Neural progenitor cell (in vitro differentiated cells): ENCODE results near the gene RGS7. TPM values are rescaled to one million over a fixed set of nuclear protein-coding genes. Genes with fewer than 3 reads are reported as not detected.

Experiments used
- DNase-seq: peaks from one replicate; pipeline ENCODE4 v3.0.0-alpha.2; 2016; ENCODE audit warnings: low spot score
- H2AFZ ChIP-seq: fragments of 200-600 bp; sonication (generic); replicated peaks from 2 replicates; pipeline ENCODE4 v1.6.1; 2016; ENCODE audit warnings: antibody characterized with exemption
- H3F3A ChIP-seq: fragments of 200-600 bp; sonication (generic); 2 replicates; pipeline ENCODE4 v1.6.1; 2016; ENCODE audit warnings: antibody characterized with exemption, low read depth
- H3K27ac ChIP-seq: fragments of 200-600 bp; sonication (generic); 2 replicates; pipeline ENCODE4 v1.5.1; 2016; ENCODE audit warnings: mild to moderate bottlenecking
- H3K27me3 ChIP-seq: fragments of 200-600 bp; sonication (generic); 2 replicates; pipeline ENCODE4 v1.6.1; 2016; ENCODE audit warnings: mild to moderate bottlenecking, moderate library complexity
- H3K36me3 ChIP-seq: fragments of 200-600 bp; sonication (generic); 2 replicates; pipeline ENCODE4 v1.5.1; 2016
- H3K4me1 ChIP-seq: fragments of 200-600 bp; sonication (generic); 2 replicates; pipeline ENCODE4 v1.6.1; 2016; ENCODE audit warnings: mixed run types
- H3K4me2 ChIP-seq: fragments of 200-600 bp; sonication (generic); 2 replicates; pipeline ENCODE4 v1.6.1; 2016
- H3K4me3 ChIP-seq: fragments of 200-600 bp; sonication (generic); 2 replicates; pipeline ENCODE4 v1.5.1; 2016
- H3K79me2 ChIP-seq: fragments of 200-600 bp; sonication (generic); 2 replicates; pipeline ENCODE4 v1.6.1; 2016; ENCODE audit warnings: low read depth
- H3K9ac ChIP-seq: fragments of 200-600 bp; sonication (generic); 2 replicates; pipeline ENCODE4 v1.6.1; 2016
- H3K9me3 ChIP-seq: fragments of 200-600 bp; sonication (generic); 2 replicates; pipeline ENCODE4 v1.5.1; 2016; ENCODE audit warnings: low read depth
- H4K20me1 ChIP-seq: fragments of 200-600 bp; sonication (generic); 2 replicates; pipeline ENCODE4 v1.6.1; 2016; ENCODE audit warnings: low read depth
- H3K27ac Mint-ChIP-seq: 3 replicates; pipeline ENCODE4 v1.8.0; 2021; ENCODE audit warnings: mixed read lengths
- H3K27me3 Mint-ChIP-seq: 2 replicates; pipeline ENCODE4 v1.8.0; 2022; ENCODE audit warnings: low read depth, mild to moderate bottlenecking, inconsistent platforms, moderate library complexity, mixed read lengths; ENCODE audit not compliant: insufficient read depth
- H3K36me3 Mint-ChIP-seq: 3 replicates; pipeline ENCODE4 v1.8.0; 2021; ENCODE audit warnings: mixed read lengths
- H3K4me1 Mint-ChIP-seq: 3 replicates; pipeline ENCODE4 v1.8.0; 2021; ENCODE audit warnings: mixed read lengths
- H3K4me3 Mint-ChIP-seq: 3 replicates; pipeline ENCODE4 v1.8.0; 2021; ENCODE audit warnings: mild to moderate bottlenecking, moderate library complexity, mixed read lengths
- H3K9me3 Mint-ChIP-seq: 3 replicates; pipeline ENCODE4 v1.8.0; 2020; ENCODE audit warnings: mixed read lengths
- CTCF ChIP-seq: fragments of 200-600 bp; sonication (generic); IDR thresholded peaks from 2 replicates; pipeline ENCODE4 v1.5.1; 2017; ENCODE audit warnings: antibody characterized with exemption, mild to moderate bottlenecking
- EZH2 ChIP-seq: fragments of 200-600 bp; sonication (generic); IDR thresholded peaks from 2 replicates; pipeline ENCODE4 v1.6.1; 2017; ENCODE audit warnings: antibody characterized with exemption, mild to moderate bottlenecking, moderate library complexity
- EZH2phosphoT487 ChIP-seq: fragments of 200-600 bp; sonication (generic); IDR thresholded peaks from 2 replicates; pipeline ENCODE4 v1.6.1; 2017; ENCODE audit warnings: antibody characterized with exemption
- total RNA-seq: library from RNA; depleted of rRNA; stranded (reverse); fragments of >200 nt; gene quantifications from 2 replicates; pipeline ENCODE4 v1.2.3, GENCODE V29; 2015; ENCODE audit warnings: low replicate concordance

RGS7 gene
- total RNA-seq, 1 donor from 2014 or later = not detected

- no peaks in the 10 kb centered on the region for H3K36me3 Mint-ChIP-seq
- TF ChIP-seq EZH2 (no peak), CTCF (no peak), EZH2phosphoT487 (no peak)
- H3K27me3 ChIP-seq = no peaks in the 10 kb centered on the region
These were observed 40.6 kb downstream of the RGS7 start for GRCh38 chr1:241316372-241316771.

GRCh38 chr1:241311056-241311746, 45.8 kb downstream of the RGS7 start:
- Mint-ChIP-seq H3K36me3 (no peaks in the 10 kb centered on the region), H3K4me3 (no peak overlapping the region), H3K27me3 (no peaks in the 10 kb centered on the region), H3K4me1 (peaks cover 6% of the 10 kb centered on the region), H3K27ac (no peak overlapping the region), H3K9me3 (no peaks in the 10 kb centered on the region)
- Histone ChIP-seq H3K79me2 (no peaks in the 10 kb centered on the region), H3F3A (no peaks in the 10 kb centered on the region), H3K4me2 (no peak overlapping the region), H3K9me3 (no peaks in the 10 kb centered on the region), H3K36me3 (no peaks in the 10 kb centered on the region), H2AFZ (peak overlapping the region; percentile 45), H3K27ac (no peak overlapping the region), H3K4me3 (no peak overlapping the region), H3K9ac (no peak overlapping the region), H3K4me1 (no peaks in the 10 kb centered on the region), H3K27me3 (no peaks in the 10 kb centered on the region), H4K20me1 (no peaks in the 10 kb centered on the region)
- DNase-seq = no peak
- TF ChIP-seq EZH2 = no peak
- TF ChIP-seq CTCF = no peak
- no peak for TF ChIP-seq EZH2phosphoT487

More at GRCh38 chr1:241316372-241316771, 40.6 kb downstream of the RGS7 start:
- Histone ChIP-seq H3K9ac (no peak overlapping the region), H2AFZ (no peak overlapping the region), H3K79me2 (no peaks in the 10 kb centered on the region), H3K27ac (no peak overlapping the region), H3K4me3 (no peak overlapping the region), H3K4me2 (no peak overlapping the region), H3F3A (no peaks in the 10 kb centered on the region), H3K9me3 (no peaks in the 10 kb centered on the region), H3K36me3 (no peaks in the 10 kb centered on the region), H3K4me1 (no peaks in the 10 kb centered on the region), H4K20me1 (no peaks in the 10 kb centered on the region)
- no peaks in the 10 kb centered on the region for H3K4me1 Mint-ChIP-seq
- no peaks in the 10 kb centered on the region for H3K27me3 Mint-ChIP-seq
- DNase-seq = no peak
- H3K27ac Mint-ChIP-seq = no peak overlapping the region
- no peak overlapping the region for H3K4me3 Mint-ChIP-seq
- no peaks in the 10 kb centered on the region for H3K9me3 Mint-ChIP-seq

GRCh38 chr1:241310451-241310850, 46.6 kb downstream of the RGS7 start:
- no peaks in the 10 kb centered on the region for H3K27me3 ChIP-seq
- H4K20me1 ChIP-seq = no peaks in the 10 kb centered on the region
- H3K79me2 ChIP-seq = no peaks in the 10 kb centered on the region
- no peak for TF ChIP-seq CTCF
- TF ChIP-seq EZH2 = no peak
- no peak for TF ChIP-seq EZH2phosphoT487
- Mint-ChIP-seq H3K27me3 (no peaks in the 10 kb centered on the region), H3K9me3 (no peaks in the 10 kb centered on the region), H3K27ac (no peak overlapping the region), H3K4me1 (peaks cover 6% of the 10 kb centered on the region), H3K4me3 (no peak overlapping the region), H3K36me3 (no peaks in the 10 kb centered on the region)
- H3K4me1 ChIP-seq = no peaks in the 10 kb centered on the region
- no peak overlapping the region for H3K27ac ChIP-seq
- H3K9ac ChIP-seq = no peak overlapping the region
- H3K4me2 ChIP-seq = no peak overlapping the region
- H3K36me3 ChIP-seq = no peaks in the 10 kb centered on the region
- no peak for DNase-seq
- no peaks in the 10 kb centered on the region for H3K9me3 ChIP-seq
- no peaks in the 10 kb centered on the region for H3F3A ChIP-seq
- peak overlapping the region; percentile 45 for H2AFZ ChIP-seq
- no peak overlapping the region for H3K4me3 ChIP-seq
